GM12878 (cell line): ENCODE data around the gene DQX1. TPM values are rescaled to one million over a fixed set of nuclear protein-coding genes. Genes with fewer than 3 reads are reported as not detected.
A peak's percentile ranks its signal among the peaks of the same experiment; 100 is the strongest.

Experiments used
- ATAC-seq: fragments of 200-7000 bp; cut with Tn5 transposase; 3 replicates; pipeline ENCODE4 v1.9.1; 2020; ENCODE audit warnings: mild to moderate bottlenecking, moderate library complexity
- BruUV-seq: library from RNA; stranded (reverse); fragments of 400-500 nt; replicated peaks from 2 replicates; lab custom pipeline; 2021; lab: Mats Ljungman, UMichigan
- CTCF ChIA-PET: fragments of 300-600 bp; sonication (Branson Sonifier 250); formaldehyde crosslinking; extraction: SDS; loops from one replicate; lab custom pipeline; 2021; ENCODE audit warnings: inconsistent platforms; lab: Yijun Ruan, JAX
- POLR2A ChIA-PET: fragments of 350-600 bp; formaldehyde crosslinking; extraction: SDS; loops from one replicate; lab custom pipeline; 2021; ENCODE audit warnings: inconsistent platforms; lab: Charles Lee
- RAD21 ChIA-PET: fragments of 300-600 bp; sonication (Branson Sonifier 250); formaldehyde crosslinking; loops from one replicate; lab custom pipeline; 2023; ENCODE audit warnings: antibody characterized with exemption; ENCODE audit not compliant: unreplicated experiment; lab: Charles Lee
- SMC1A ChIA-PET: fragments of 300-600 bp; sonication (Branson Sonifier 250); formaldehyde crosslinking; loops from one replicate; lab custom pipeline; 2023; ENCODE audit not compliant: unreplicated experiment, uncharacterized antibody; lab: Charles Lee
- DNase-seq: peaks from one replicate; pipeline ENCODE4 v3.0.0-alpha.2; 2011; ENCODE audit warnings: low read depth, low spot score
- FAIRE-seq: peaks from 3 replicates; lab custom pipeline; 2011; peaks lifted over from hg19 to GRCh38; lab: Jason Lieb, UNC
- H2AFZ ChIP-seq: 2 replicates; pipeline ENCODE4 v1.6.0; 2011; ENCODE audit warnings: low read depth, low read length, control low read depth; ENCODE audit not compliant: control insufficient read depth
- H3K27ac ChIP-seq: 2 replicates; pipeline ENCODE4 v1.5.1; 2011; ENCODE audit warnings: control low read depth; ENCODE audit not compliant: control insufficient read depth, insufficient read depth
- H3K27me3 ChIP-seq, 2 experiments: replicated peaks in 1 of 2; 2 replicates each; pipeline versions ENCODE4 v1.6.0 to v1.6.1; 2011; ENCODE audit warnings: low read length in 1 of 2; ENCODE audit not compliant: control insufficient read depth in 2 of 2, insufficient read depth in 2 of 2
- H3K36me3 ChIP-seq, 2 experiments: 2 replicates each; pipeline ENCODE4 v1.5.1; 2011; ENCODE audit warnings: low read length in 1 of 2; ENCODE audit not compliant: control insufficient read depth in 2 of 2, insufficient read depth in 2 of 2
- H3K4me1 ChIP-seq: 2 replicates; pipeline ENCODE4 v1.6.1; 2011; ENCODE audit warnings: mild to moderate bottlenecking, low read length, moderate library complexity, mixed read lengths; ENCODE audit not compliant: control insufficient read depth, insufficient read depth
- H3K4me2 ChIP-seq: 2 replicates; pipeline ENCODE4 v1.6.0; 2011; ENCODE audit warnings: control low read depth; ENCODE audit not compliant: control insufficient read depth, insufficient read depth
- H3K4me3 ChIP-seq: fragments of 200-600 bp; sonication (generic); 2 replicates; pipeline ENCODE4 v1.5.1; 2016
- H3K79me2 ChIP-seq: 2 replicates; pipeline ENCODE4 v1.6.0; 2011; ENCODE audit warnings: low read length; ENCODE audit not compliant: control insufficient read depth, insufficient read depth
- H3K9ac ChIP-seq: 2 replicates; pipeline ENCODE4 v1.8.0; 2011; ENCODE audit warnings: low read length, control low read depth, mixed read lengths; ENCODE audit not compliant: control insufficient read depth, insufficient read depth
- H3K9me3 ChIP-seq: replicated peaks from 3 replicates; pipeline ENCODE4 v1.5.1; 2011; ENCODE audit warnings: mild to moderate bottlenecking, low read length; ENCODE audit not compliant: control insufficient read depth, insufficient read depth
- H4K20me1 ChIP-seq: 2 replicates; pipeline ENCODE4 v1.6.0; 2011; ENCODE audit not compliant: control insufficient read depth, insufficient read depth
- ATF3 ChIP-seq: IDR thresholded peaks from 2 replicates; pipeline ENCODE4 v1.6.1; 2011; ENCODE audit warnings: low read depth, mild to moderate bottlenecking, low read length, moderate library complexity, borderline replicate concordance; ENCODE audit errors: extremely low read depth
- BHLHE40 ChIP-seq, 2 experiments: fragments of 450-650 bp in 1 of 2; IDR thresholded peaks; 2 replicates each; pipeline ENCODE4 v1.6.1; 2011 to 2017; ENCODE audit warnings: low read depth in 2 of 2, borderline replicate concordance in 1 of 2, improper control_type of control experiment in 1 of 2, low read length in 1 of 2, mild to moderate bottlenecking in 1 of 2
- CBFB ChIP-seq: IDR thresholded peaks from 2 replicates; pipeline ENCODE4 v1.6.1; 2016; ENCODE audit warnings: antibody characterized with exemption, low read depth
- E4F1 ChIP-seq: fragments of 450-650 bp; IDR thresholded peaks from 2 replicates; pipeline ENCODE4 v1.6.1; 2018; ENCODE audit warnings: borderline replicate concordance, mild to moderate bottlenecking; ENCODE audit not compliant: partially characterized antibody
- LARP7 ChIP-seq: fragments of 450-650 bp; IDR thresholded peaks from 2 replicates; pipeline ENCODE4 v1.6.1; 2017; ENCODE audit warnings: mild to moderate bottlenecking
- MTA3 ChIP-seq: IDR thresholded peaks from 2 replicates; pipeline ENCODE4 v1.6.1; 2012; ENCODE audit warnings: low read length, inconsistent platforms, borderline replicate concordance
- MXI1 ChIP-seq: fragments of 150-350 bp; IDR thresholded peaks from 2 replicates; pipeline ENCODE4 v1.6.1; 2011; ENCODE audit warnings: low read depth, mild to moderate bottlenecking, inconsistent platforms, low read length, improper control_type of control experiment
- NR2C2 ChIP-seq: IDR thresholded peaks from 2 replicates; pipeline ENCODE4 v1.6.1; 2011; ENCODE audit warnings: borderline replicate concordance, low read depth; ENCODE audit not compliant: control insufficient read depth, insufficient read length
- NRF1 ChIP-seq: conservative IDR thresholded peaks from 2 replicates; pipeline ENCODE4 v1.6.1; 2011; ENCODE audit warnings: mild to moderate bottlenecking, low read depth, low read length, improper control_type of control experiment
- PAX8 ChIP-seq: fragments of 450-650 bp; IDR thresholded peaks from 2 replicates; pipeline ENCODE4 v1.6.1; 2017; ENCODE audit warnings: mild to moderate bottlenecking, moderate library complexity
- POLR2A ChIP-seq: IDR thresholded peaks from 2 replicates; pipeline ENCODE4 v1.6.1; 2011; ENCODE audit warnings: low read depth, mild to moderate bottlenecking, low read length
- WRNIP1 ChIP-seq: IDR thresholded peaks from 2 replicates; pipeline ENCODE4 v1.6.1; 2011; ENCODE audit warnings: low read depth, low read length, improper control_type of control experiment, borderline replicate concordance
- ZBED1 ChIP-seq: IDR thresholded peaks from 2 replicates; pipeline ENCODE4 v1.6.1; 2016; ENCODE audit warnings: borderline replicate concordance
- ZNF592 ChIP-seq: fragments of 450-650 bp; IDR thresholded peaks from 2 replicates; pipeline ENCODE4 v1.6.1; 2017; ENCODE audit warnings: mild to moderate bottlenecking, moderate library complexity
- WGBS: methylation state at CpG from one replicate; pipeline ENCODE4 v1.1.6; 2016; ENCODE audit warnings: low lambda C conversion rate; ENCODE audit not compliant: insufficient replicate concordance, insufficient coverage; ENCODE audit errors: missing lambda C conversion rate; 5-methylcytosine and 5-hydroxymethylcytosine counted together
- in situ Hi-C: fragments of 300-500 bp; cut with MboI; formaldehyde crosslinking; loops from 9 replicates; pipeline ENCODE4 v1.14.3; 2018; ENCODE audit warnings: mixed read lengths
- intact Hi-C: fragments of 100-400 bp; cut with micrococcal nuclease; formaldehyde crosslinking; loops from one replicate; pipeline ENCODE4 v1.14.2; 2022; ENCODE audit not compliant: unreplicated experiment
- polyA plus RNA-seq, 11 experiments: library from polyadenylated mRNA; depleted of rRNA in 4 of 11; unstranded in 6 of 11; stranded (reverse) in 5 of 11; fragments of >200 nt; fragmentation: Nextera tagmentation in 4 of 11; fragmentation: Illumina TruSeq in 1 of 11; extraction: Ambion mirVana in 4 of 11; extraction: Trizol in 1 of 11; gene quantifications; 1 replicate in 1 of 11; 2 replicates in 10 of 11; pipeline versions ENCODE4 v1.2.1 to v1.2.3, GENCODE V29; 2011 to 2016; ENCODE audit warnings: inconsistent platforms in 2 of 11, missing spikeins in 2 of 11, low read depth in 1 of 11
- total RNA-seq, 4 experiments: library from RNA; depleted of rRNA in 3 of 4; stranded (reverse); fragments of >200 nt in 3 of 4; fragmentation: Illumina TruSeq in 1 of 4; extraction: Trizol in 1 of 4; gene quantifications; 2 replicates each; pipeline versions ENCODE4 v1.2.1 to v1.2.3, GENCODE V29; 2013 to 2021

Gene DQX1
- total and polyA plus RNA-seq, 10 of the 15 experiments (the other 5 are each of a cell fraction or from before 2014, with no cell fraction given), result 0.34 to 2.1 (median 0.86) TPM

- TF ChIP-seq E4F1, result no peak
- no peak for TF ChIP-seq ATF3
- TF ChIP-seq LARP7, result no peak
- TF ChIP-seq PAX8, result no peak
- TF ChIP-seq ZBED1, result no peak
- no peak for TF ChIP-seq MXI1
- no peak for TF ChIP-seq CBFB
These were observed 32.5 kb upstream of the DQX1 start (continued) for GRCh38 chr2:74558284-74559230.

- ChIA-PET POLR2A (interaction anchor here (17.8 kb wide), 1 partner anchor 19 kb away, joined by 441 read pairs; no protein-coding TSS in a partner anchor), RAD21 (interaction anchor here (1.4 kb wide), 1 partner anchor 117 kb away, joined by 3 read pairs; no protein-coding TSS in a partner anchor)
- intact Hi-C loops, result no loop called here
- TF ChIP-seq POLR2A, result 0 out of 2 replicates have a peak, but pooled peaks have one; percentile 39
- no peak for TF ChIP-seq WRNIP1
- TF ChIP-seq MTA3, result no peak
- no peak for TF ChIP-seq BHLHE40 (IDR thresholded peaks at IDR 0.05; ENCODE audit: borderline replicate concordance in 1 of 2, low read depth in 2 of 2, low read length in 1 of 2)
- no peak for TF ChIP-seq NR2C2
- TF ChIP-seq ZNF592, result no peak
- no peak for TF ChIP-seq NRF1
These were observed 30.9 kb upstream of the DQX1 start for GRCh38 chr2:74556831-74557370.

More at GRCh38 chr2:74556831-74557370, 30.9 kb upstream of the DQX1 start:
- ATAC-seq (no peak), FAIRE-seq (no peak), DNase-seq (no peak)
- 93% methylated on average over 6 of the region's 6 CpGs for WGBS
- no peak overlapping the region for H3K9ac ChIP-seq
- SMC1A ChIA-PET, result interaction anchor here (0.7 to 4.8 kb wide), 7 partner anchors 10 to 74 kb away, joined by 3 to 42 read pairs (median 4); partner anchors contain the start of genes CCDC142, LBX2 and TTC31
- peaks cover 1 to 11% of the 10 kb centered on the region in 2 experiments; a peak in 2 of 4 replicates for H3K36me3 ChIP-seq
- in situ Hi-C loops, result no loop called here
- no peak overlapping the region for H3K27ac ChIP-seq
- no peaks in the 10 kb centered on the region for H3K27me3 ChIP-seq
- peaks cover 22% of the 10 kb centered on the region for H3K4me1 ChIP-seq
- CTCF ChIA-PET, result interaction anchor here (1.1 to 8.5 kb wide), 6 partner anchors 10 to 31 kb away, joined by 3 to 115 read pairs (median 6); no protein-coding TSS in a partner anchor
- H3K4me3 ChIP-seq, result peak overlapping the region; percentile 95; the same call in 1 of the 2 replicates
- no TSS peak for BruUV-seq
- H3K9me3 ChIP-seq, result no peaks in the 10 kb centered on the region; the same call in 2 of the 3 replicates
- H4K20me1 ChIP-seq, result no peaks in the 10 kb centered on the region
- H2AFZ ChIP-seq, result no peak overlapping the region
- H3K79me2 ChIP-seq, result peaks cover 49% of the 10 kb centered on the region
- H3K4me2 ChIP-seq, result peak overlapping the region; percentile 91
